Right lobe of liver (tissue), 4 donors: ENCODE measurements around the gene ERI3.

Source experiments
- CTCF ChIP-seq, 4 donors: fragments of 200-600 bp in 3 of 4; fragments of 450-650 bp in 1 of 4; IDR thresholded peaks; one replicate each; pipeline versions ENCODE4 v1.5.1 to v1.8.0; 2016 to 2022; ENCODE audit warnings: antibody characterized with exemption in 4 of 4, mild to moderate bottlenecking in 2 of 4
- POLR2A ChIP-seq: fragments of 450-650 bp; IDR thresholded peaks from one replicate; pipeline ENCODE4 v1.6.1; 2017; ENCODE audit warnings: antibody characterized with exemption, mild to moderate bottlenecking
- donor health status: DM: no; HTN: no; CAD: no.
- donor health status: DM: no; HTN: no; CAD: no.
- donor health status: DM: no; HTN: yes; CAD: no.

- TF ChIP-seq CTCF (IDR thresholded peaks at IDR 0.05): no peak
- TF ChIP-seq POLR2A: no peak
Observed at GRCh38 chr1:44371206-44371605, 16.1 kb upstream of the ERI3 start.
